Naive B cell (primary cell): Measurements from ENCODE around the gene WNT9A. TPM values are rescaled to one million over a fixed set of nuclear protein-coding genes. Genes with fewer than 3 reads are reported as not detected.
A peak's percentile ranks its signal among the peaks of the same experiment; 100 is the strongest.
"Not testable (repeated sequence)": the region's sequence is repeated elsewhere in the genome, so short reads cannot be mapped to it uniquely, and the experiment has no call there.

Experiments
- ATAC-seq, 2 donors: fragments of 150-1000 bp; cut with Tn5 transposase; 2 replicates each; pipeline ENCODE4 v1.10.0; 2021; ENCODE audit warnings: low read depth in 2 of 2, mild to moderate bottlenecking in 2 of 2, moderate library complexity in 2 of 2
- DNase-seq: peaks from one replicate; pipeline ENCODE4 v3.0.0; 2022
- H3K27ac Mint-ChIP-seq, 6 donors: one replicate each; pipeline ENCODE4 v1.8.0; 2020 to 2022; ENCODE audit warnings: mild to moderate bottlenecking in 6 of 6, mixed read lengths in 6 of 6, moderate library complexity in 5 of 6, inconsistent platforms in 2 of 6
- H3K27me3 Mint-ChIP-seq, 3 donors: one replicate each; pipeline ENCODE4 v1.8.0; 2021 to 2022; ENCODE audit warnings: mixed read lengths in 3 of 3, mild to moderate bottlenecking in 1 of 3
- H3K36me3 Mint-ChIP-seq, 2 donors: one replicate each; pipeline ENCODE4 v1.8.0; 2020 to 2022; ENCODE audit warnings: mixed read lengths in 2 of 2, inconsistent platforms in 1 of 2, mild to moderate bottlenecking in 1 of 2
- H3K4me1 Mint-ChIP-seq, 3 donors: one replicate each; pipeline ENCODE4 v1.8.0; 2020 to 2022; ENCODE audit warnings: mixed read lengths in 3 of 3, inconsistent platforms in 1 of 3, mild to moderate bottlenecking in 1 of 3, moderate library complexity in 1 of 3
- H3K4me3 Mint-ChIP-seq, 8 donors: one replicate each; pipeline ENCODE4 v1.8.0; 2020 to 2022; ENCODE audit warnings: mild to moderate bottlenecking in 8 of 8, mixed read lengths in 8 of 8, moderate library complexity in 8 of 8, inconsistent platforms in 2 of 8
- H3K9me3 Mint-ChIP-seq, 7 donors: one replicate each; pipeline ENCODE4 v1.8.0; 2020 to 2022; ENCODE audit warnings: mixed read lengths in 7 of 7, mild to moderate bottlenecking in 5 of 7, inconsistent platforms in 2 of 7, moderate library complexity in 1 of 7
- polyA plus RNA-seq, 6 donors: library from polyadenylated mRNA; unstranded; fragments of 300-500 nt; fragmentation: Illumina TruSeq; gene quantifications; one replicate each; pipeline ENCODE4 v1.2.3, GENCODE V29; 2021; ENCODE audit warnings: low read depth in 6 of 6

The WNT9A gene
- polyA plus RNA-seq, 6 donors from 2014 or later, result not detected

GRCh38 chr1:227886993-227887696, 60.6 kb downstream of the WNT9A start:
- peak overlapping the region in 2 of 6 donors; percentile 36 to 85 for H3K27ac Mint-ChIP-seq
- peak overlapping the region; percentile 56 to 91 (median 82) for H3K4me3 Mint-ChIP-seq
- peak; percentile 37 for DNase-seq
- H3K9me3 Mint-ChIP-seq, result no peaks in the 10 kb centered on the region
- peaks cover 0 to 9% (median 4%) of the 10 kb centered on the region in 3 donors for H3K4me1 Mint-ChIP-seq
- peak; percentile 42 to 51 for ATAC-seq
- H3K36me3 Mint-ChIP-seq, result no peaks in the 10 kb centered on the region
- H3K27me3 Mint-ChIP-seq, result peaks cover 0 to 5% (median 0%) of the 10 kb centered on the region in 3 donors

- DNase-seq (no peak), ATAC-seq (no peak)
- Mint-ChIP-seq H3K36me3 (no peaks in the 10 kb centered on the region), H3K27me3 (peaks cover 0 to 5% (median 0%) of the 10 kb centered on the region in 3 donors), H3K4me3 (peak overlapping the region; percentile 36 to 91 (median 77)), H3K9me3 (no peaks in the 10 kb centered on the region), H3K27ac (no peak overlapping the region), H3K4me1 (peaks cover 0 to 9% (median 4%) of the 10 kb centered on the region in 3 donors)
Observed at GRCh38 chr1:227886503-227886961, 61.2 kb downstream of the WNT9A start.

- H3K4me1 Mint-ChIP-seq, result peaks cover 0 to 9% (median 4%) of the 10 kb centered on the region in 3 donors
- H3K4me3 Mint-ChIP-seq, result peak overlapping the region; percentile 40 to 91 (median 69)
- DNase-seq, result no peak
- peaks cover 0 to 7% (median 0%) of the 10 kb centered on the region in 3 donors for H3K27me3 Mint-ChIP-seq
- ATAC-seq, result no peak
- no peaks in the 10 kb centered on the region for H3K36me3 Mint-ChIP-seq
- peak overlapping the region in 2 of 6 donors; percentile 20 to 62 for H3K27ac Mint-ChIP-seq
- no peaks in the 10 kb centered on the region for H3K9me3 Mint-ChIP-seq
Observed at GRCh38 chr1:227885648-227886502, 61.9 kb downstream of the WNT9A start.

GRCh38 chr1:227885135-227885647, 62.5 kb downstream of the WNT9A start:
- Mint-ChIP-seq H3K27ac (no peak overlapping the region), H3K27me3 (peaks cover 0 to 14% (median 0%) of the 10 kb centered on the region in 3 donors), H3K9me3 (no peaks in the 10 kb centered on the region), H3K4me1 (peaks cover 0 to 9% (median 4%) of the 10 kb centered on the region in 3 donors), H3K4me3 (peak overlapping the region in 7 of 8 donors; percentile 50 to 91 (median 66)), H3K36me3 (no peaks in the 10 kb centered on the region)
- DNase-seq, result no peak
- no peak for ATAC-seq

GRCh38 chr1:227884370-227885134, 63.2 kb downstream of the WNT9A start:
- DNase-seq (no peak), ATAC-seq (no peak)
- peak overlapping the region in 1 of 8 donors; percentile 22 for H3K4me3 Mint-ChIP-seq
- H3K36me3 Mint-ChIP-seq, result no peaks in the 10 kb centered on the region
- H3K27ac Mint-ChIP-seq, result no peak overlapping the region
- H3K27me3 Mint-ChIP-seq, result peaks cover 0 to 14% (median 1%) of the 10 kb centered on the region in 3 donors
- no peaks in the 10 kb centered on the region for H3K9me3 Mint-ChIP-seq
- H3K4me1 Mint-ChIP-seq, result peaks cover 0 to 9% (median 4%) of the 10 kb centered on the region in 3 donors

DNA sequence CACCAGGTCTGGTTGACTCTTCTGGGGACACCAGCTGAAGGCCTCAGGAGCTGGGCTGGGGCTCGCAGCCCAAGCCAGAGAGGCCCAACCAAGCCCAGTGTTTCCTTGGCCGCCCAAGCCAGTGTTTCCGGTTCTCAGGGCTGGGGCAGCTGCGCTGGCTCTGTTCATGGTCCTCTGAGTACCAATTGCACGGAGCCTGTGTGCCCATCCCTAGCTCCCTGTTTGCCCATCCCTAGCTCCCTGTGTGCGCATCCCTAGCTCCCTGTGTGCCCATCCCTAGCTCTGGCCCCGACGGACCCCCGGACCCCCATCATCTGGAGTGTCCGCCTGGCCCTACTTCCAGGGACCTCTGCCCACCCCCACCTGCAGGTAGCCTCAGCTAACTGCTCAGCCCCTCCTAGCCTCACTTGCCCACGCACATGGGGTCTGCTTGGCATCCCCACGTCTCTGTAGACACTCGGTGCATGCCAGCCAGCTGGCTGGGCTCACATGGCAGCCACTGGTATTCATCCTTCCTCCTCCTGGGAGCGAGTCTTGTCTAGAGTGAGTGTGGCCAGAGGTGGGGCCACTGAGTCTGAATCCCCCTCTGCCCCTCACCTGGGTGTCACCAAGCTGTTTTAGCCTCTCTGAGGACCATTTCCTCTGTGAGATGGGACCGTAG, 64.0 kb downstream of the WNT9A start:
- DNase-seq, result no peak
- H3K36me3 Mint-ChIP-seq, result no peaks in the 10 kb centered on the region
- no peak for ATAC-seq
- H3K4me1 Mint-ChIP-seq, result peaks cover 0 to 9% (median 4%) of the 10 kb centered on the region in 3 donors
- H3K27me3 Mint-ChIP-seq, result peaks cover 0 to 14% (median 9%) of the 10 kb centered on the region in 3 donors
- H3K27ac Mint-ChIP-seq, result no peak overlapping the region
- peak overlapping the region in 1 of 8 donors; percentile 22 for H3K4me3 Mint-ChIP-seq
- H3K9me3 Mint-ChIP-seq, result no peaks in the 10 kb centered on the region

DNA sequence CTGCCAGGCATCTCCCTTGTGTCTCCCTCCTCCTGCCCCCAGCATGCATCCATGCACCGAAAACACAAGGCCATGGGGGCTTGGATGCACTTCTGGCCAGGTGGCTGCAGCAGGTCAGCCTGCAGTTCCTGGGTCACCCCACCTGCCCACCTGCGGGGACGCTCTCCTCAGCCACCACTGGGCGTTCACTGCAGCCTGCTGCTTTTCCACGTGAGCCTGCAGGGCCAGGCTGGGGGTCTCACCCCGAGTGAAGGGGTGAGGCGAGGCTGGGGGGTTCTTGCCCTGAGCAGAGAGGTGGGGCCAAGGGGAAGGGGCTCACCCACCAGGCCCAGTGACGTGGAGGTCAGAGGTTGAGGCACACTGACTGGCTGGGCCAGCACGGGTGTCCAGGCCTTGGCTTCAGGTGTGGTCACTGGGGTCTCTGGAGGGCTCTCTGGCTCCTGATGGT, 64.6 kb downstream of the WNT9A start:
- ATAC-seq (no peak), DNase-seq (no peak)
- Mint-ChIP-seq H3K9me3 (no peaks in the 10 kb centered on the region), H3K27ac (no peak overlapping the region), H3K36me3 (no peaks in the 10 kb centered on the region), H3K4me3 (no peak overlapping the region), H3K27me3 (peaks cover 0 to 14% (median 9%) of the 10 kb centered on the region in 3 donors), H3K4me1 (peaks cover 0 to 9% (median 4%) of the 10 kb centered on the region in 3 donors)

DNA sequence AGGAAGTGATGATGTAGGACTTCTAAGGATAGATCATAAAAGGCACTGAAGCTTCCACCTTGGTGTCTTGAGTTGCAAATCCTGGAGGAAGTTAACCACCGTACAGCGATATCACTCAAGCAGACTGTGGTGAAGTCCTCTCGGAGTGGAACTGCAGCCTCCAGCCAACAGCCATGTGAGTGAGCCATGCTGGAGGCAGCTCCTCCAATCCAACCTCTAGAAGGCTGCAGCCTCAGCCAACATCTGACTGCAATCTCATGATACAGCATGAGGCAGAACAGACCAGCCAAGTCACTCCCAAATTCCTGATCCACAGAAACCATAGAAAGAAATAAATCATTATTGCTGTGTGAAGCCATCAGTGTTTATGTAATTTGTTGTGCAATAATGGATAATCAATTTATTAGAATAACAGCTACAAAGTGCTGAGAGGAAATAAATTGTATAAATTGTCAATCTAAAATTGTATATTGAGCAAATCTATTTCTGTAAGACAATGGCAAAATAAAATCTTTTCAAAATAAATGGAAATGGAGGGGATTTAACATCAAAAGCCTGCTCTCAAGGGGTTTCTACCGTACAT, 67.3 kb downstream of the WNT9A start:
- Mint-ChIP-seq H3K36me3 (no peaks in the 10 kb centered on the region), H3K4me3 (no peak overlapping the region), H3K27me3 (peaks cover 0 to 23% (median 9%) of the 10 kb centered on the region in 3 donors)

DNA sequence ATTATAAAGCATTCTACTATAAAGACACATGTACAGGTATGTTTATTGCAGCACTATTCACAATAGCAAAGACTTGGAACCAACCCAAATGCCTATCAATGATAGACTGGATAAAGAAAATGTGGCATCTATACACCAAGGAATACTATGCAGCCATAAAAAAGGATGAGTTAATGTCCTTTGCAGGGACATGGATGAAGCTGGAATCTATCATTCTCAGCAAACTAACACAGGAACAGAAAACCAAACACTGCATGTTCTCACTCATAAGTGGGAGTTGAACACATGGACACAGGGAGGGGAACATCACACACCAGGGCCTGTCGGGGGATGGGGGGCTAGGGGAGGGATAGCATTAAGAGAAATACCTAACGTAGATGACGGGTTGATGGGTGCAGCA, 69.9 kb downstream of the WNT9A start:
- not testable (repeated sequence) for DNase-seq, H3K27ac Mint-ChIP-seq, H3K36me3 Mint-ChIP-seq, H3K4me1 Mint-ChIP-seq, ATAC-seq, H3K4me3 Mint-ChIP-seq
- Mint-ChIP-seq H3K27me3 (peaks cover 13 to 47% (median 32%) of the 10 kb centered on the region in 3 donors), H3K9me3 (peaks cover 0 to 14% (median 8%) of the 10 kb centered on the region in 7 donors)

More for the DNA sequence above, 67.3 kb downstream of the WNT9A start:
- ATAC-seq (no peak), DNase-seq (no peak)
- Mint-ChIP-seq H3K9me3 (peaks cover 0 to 9% (median 0%) of the 10 kb centered on the region in 7 donors), H3K4me1 (peaks cover 0 to 2% (median 0%) of the 10 kb centered on the region in 3 donors), H3K27ac (no peak overlapping the region)

- not testable (repeated sequence) for DNase-seq, H3K4me3 Mint-ChIP-seq, H3K4me1 Mint-ChIP-seq, ATAC-seq, H3K36me3 Mint-ChIP-seq, H3K27ac Mint-ChIP-seq
- peaks cover 27 to 64% (median 49%) of the 10 kb centered on the region in 3 donors for H3K27me3 Mint-ChIP-seq
- H3K9me3 Mint-ChIP-seq, result peaks cover 0 to 17% (median 8%) of the 10 kb centered on the region in 7 donors
Observed at GRCh38 chr1:227871892-227872291, 75.8 kb downstream of the WNT9A start.

DNA sequence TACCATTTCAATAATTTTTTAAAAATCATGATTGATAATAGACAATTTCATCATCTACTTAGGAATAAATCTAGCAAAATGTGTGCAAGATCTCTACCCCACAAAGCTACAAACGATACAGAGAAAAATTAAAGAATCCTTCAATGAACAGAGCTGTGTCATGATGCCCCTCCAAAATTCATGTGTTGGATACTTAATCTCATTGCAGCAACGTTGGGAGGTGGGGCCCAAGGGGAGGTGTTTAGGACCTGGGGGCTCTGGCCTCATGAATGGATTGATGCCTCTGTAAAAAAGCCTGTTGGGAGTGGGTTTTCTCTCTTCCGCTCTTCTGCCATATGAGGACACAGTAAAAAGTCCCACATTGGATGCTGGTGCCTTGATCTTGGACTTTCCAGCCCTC, 77.4 kb downstream of the WNT9A start:
- no peak overlapping the region for H3K27ac Mint-ChIP-seq
- no peak overlapping the region for H3K4me3 Mint-ChIP-seq
- DNase-seq (no peak), ATAC-seq (no peak)
- H3K9me3 Mint-ChIP-seq, result peaks cover 0 to 14% (median 8%) of the 10 kb centered on the region in 7 donors
- H3K27me3 Mint-ChIP-seq, result peaks cover 27 to 70% (median 45%) of the 10 kb centered on the region in 3 donors
- no peaks in the 10 kb centered on the region for H3K4me1 Mint-ChIP-seq
- no peaks in the 10 kb centered on the region for H3K36me3 Mint-ChIP-seq

DNA sequence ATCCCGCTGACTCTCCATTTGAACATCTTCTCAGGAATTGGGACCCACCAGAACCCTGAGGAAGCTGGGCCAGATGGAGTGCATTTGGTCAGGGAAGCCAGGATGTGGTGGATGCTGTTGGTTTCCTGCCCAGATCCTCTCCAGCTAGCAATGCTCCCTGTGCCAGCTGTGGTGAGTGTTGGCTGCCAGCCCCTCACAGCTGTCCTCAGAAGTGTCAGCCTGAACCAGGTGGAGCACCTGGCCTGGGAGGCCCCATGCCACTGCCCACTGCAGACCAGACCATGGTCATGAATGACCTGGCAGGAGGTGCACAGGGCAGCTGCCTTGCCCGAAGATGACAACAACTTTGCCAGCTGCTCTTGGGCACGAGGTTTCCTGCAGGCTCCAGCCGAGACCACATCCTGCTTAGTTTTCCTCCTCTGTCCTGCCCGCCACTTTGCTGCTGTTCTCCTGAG, 77.9 kb downstream of the WNT9A start:
- Mint-ChIP-seq H3K36me3 (no peaks in the 10 kb centered on the region), H3K4me1 (no peaks in the 10 kb centered on the region), H3K9me3 (peaks cover 0 to 12% (median 5%) of the 10 kb centered on the region in 7 donors), H3K4me3 (no peak overlapping the region), H3K27me3 (peaks cover 27 to 65% (median 41%) of the 10 kb centered on the region in 3 donors), H3K27ac (no peak overlapping the region)
- no peak for DNase-seq
- no peak for ATAC-seq
